Putamen (tissue), 1 donor: Measurements from ENCODE around the gene TWIST1.

ENCODE experiments used
- DNase-seq: peaks from one replicate; pipeline ENCODE4 v3.0.0-alpha.2; 2016; ENCODE audit warnings: low spot score

The TWIST1 gene

DNA sequence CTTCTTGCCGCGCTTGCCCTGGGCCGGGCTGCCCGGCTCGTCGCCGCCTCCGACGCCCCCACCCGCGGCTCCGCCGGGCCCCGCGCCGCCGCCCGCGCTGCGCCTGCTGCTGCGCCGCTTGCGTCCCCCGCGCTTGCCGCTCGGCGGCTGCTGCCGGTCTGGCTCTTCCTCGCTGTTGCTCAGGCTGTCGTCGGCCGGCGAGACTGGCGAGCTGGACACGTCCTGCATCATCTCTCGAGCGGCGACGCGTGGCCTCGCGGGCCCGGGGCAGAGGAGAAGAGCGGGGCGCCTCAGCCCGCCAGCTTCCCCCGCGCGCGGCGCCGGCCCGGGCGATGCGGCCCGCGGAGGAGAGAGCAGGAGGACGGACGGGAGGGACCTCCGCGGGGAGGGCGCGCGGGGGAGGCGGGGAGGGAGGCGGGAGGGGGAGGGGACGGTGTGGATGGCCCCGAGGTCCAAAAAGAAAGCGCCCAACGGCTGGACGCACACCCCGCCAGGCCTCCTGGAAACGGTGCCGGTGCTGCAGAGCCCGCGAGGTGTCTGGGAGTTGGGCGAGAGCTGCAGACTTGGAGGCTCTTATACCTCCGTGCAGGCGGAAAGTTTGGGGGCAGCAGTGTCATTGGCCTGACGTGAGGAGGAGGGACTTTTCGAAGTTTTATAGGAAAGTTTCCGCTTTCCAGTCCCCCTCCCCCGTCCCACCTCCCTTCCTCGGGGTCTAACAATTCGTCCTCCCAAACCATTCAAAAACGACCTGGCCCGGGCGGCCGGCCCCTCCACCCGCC, at the start of gene TWIST1:
Gene TWIST1 (minus strand): TSS at position 546 of the 779 bp plus-strand sequence. CDS start 315 bp downstream, at position 231.
- DNase-seq, result no peak

DNA sequence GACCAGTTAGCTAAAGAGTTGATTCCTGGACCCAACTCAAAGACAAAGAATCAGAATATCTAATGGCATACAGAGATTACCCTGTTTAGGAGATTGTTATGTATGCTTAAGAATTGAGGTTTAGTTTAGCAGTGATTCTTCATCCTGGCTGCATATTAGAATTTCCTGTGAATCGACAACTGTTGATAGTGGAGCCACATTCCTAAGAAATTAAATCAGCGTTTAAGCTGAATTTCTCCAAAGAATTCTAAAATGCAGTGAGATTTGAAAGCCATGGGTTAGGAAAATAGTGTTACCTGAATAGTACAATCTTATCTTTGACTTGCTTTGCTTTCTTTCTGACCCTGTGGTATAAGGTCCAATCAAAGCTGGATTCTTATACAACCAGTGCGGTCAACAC, 44.2 kb upstream of the TWIST1 start:
- no peak for DNase-seq

DNA sequence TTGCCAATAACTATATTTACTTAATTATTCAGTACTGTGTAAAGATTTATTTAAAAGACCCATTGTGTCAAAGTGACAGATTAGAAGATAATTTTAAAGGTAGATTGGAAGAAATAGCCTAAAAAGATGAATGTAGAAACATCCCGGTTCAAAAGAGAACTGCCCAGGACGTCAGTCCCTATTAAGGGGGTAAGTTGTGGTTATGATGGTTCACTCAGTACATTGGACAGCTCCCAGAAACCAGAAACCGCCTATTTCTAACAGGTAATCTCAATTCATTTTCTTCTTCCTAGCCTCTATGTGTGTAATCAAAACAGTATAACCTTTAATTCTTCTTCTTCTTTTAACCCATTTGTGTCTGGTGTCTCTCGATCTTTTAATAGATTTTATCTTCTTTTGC, 29.3 kb upstream of the TWIST1 start:
- DNase-seq, result no peak

DNA sequence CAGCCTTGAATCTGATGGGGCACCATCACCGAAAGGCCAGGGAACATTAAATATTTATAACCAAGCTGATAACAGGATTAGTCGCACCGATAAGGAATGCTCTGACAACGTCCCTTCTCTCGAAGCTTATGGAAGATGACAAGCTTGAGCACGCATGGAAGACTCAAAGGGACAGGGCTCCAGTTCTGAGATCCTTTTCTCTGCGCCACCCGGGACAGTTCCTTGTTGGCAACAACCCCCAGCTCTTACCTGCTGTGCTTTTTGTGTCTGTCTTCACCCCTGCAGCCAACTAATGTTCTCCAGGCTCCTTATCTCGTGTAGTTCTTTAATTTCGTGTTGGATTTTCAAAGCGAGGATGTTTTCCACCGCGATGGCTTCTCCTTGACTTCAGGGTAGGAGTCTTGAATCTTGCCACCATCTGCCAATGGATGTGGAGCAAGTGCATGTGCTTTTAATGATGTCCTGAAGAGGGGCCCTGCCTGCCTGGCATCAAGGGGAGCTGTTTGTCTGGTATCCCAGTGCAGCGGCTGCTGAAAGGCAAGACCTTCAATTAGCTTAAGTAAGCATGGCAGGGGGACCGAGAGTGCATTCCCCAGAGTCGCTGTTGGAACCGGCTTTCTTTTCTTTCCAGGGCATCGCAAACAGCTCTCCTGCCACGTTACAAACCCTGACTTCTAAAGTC, 28.1 kb upstream of the TWIST1 start:
- no peak for DNase-seq

DNA sequence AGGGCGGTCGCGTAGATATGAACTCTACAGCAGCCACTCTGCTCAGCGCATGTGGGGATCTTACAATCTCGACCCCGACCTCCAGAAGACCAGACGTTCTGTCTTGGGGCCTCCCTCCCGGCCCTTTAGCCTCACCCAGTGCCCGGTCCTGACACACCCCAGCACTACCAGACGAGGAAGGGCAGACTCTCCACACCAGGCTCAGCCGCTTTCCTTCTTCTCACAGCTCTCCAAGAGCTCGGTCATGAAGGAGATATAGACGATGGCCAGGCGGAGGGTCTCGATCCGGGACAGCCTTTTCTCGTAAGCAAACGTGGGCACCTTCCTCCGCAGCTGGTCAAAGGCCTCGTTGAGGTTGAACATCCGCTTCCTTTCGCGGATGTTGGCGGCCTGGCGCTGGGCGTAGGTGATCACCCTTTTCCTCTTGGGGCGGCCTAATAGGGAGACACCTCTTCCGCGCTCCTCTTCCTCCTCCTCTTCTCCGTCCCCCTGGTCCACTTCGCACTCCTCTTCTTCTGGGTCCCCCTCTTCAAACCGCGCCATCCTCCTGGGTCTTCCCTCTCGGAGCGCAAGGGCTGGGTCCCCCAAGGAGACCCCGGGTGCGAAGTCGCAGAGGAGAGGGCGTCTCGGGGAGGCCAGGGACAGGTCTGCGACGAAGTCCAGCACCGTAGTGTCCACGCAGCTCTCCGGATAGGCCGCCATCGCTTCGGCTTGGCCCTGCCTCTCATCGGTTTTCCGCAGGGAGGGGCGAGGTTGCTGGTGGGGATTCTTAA, 27.4 kb upstream of the TWIST1 start, which contains the start of gene FERD3L:
Gene FERD3L (minus strand): TSS at position 761 of the 773 bp plus-strand sequence. CDS start 59 bp downstream, at position 702.
- DNase-seq, result no peak

DNA sequence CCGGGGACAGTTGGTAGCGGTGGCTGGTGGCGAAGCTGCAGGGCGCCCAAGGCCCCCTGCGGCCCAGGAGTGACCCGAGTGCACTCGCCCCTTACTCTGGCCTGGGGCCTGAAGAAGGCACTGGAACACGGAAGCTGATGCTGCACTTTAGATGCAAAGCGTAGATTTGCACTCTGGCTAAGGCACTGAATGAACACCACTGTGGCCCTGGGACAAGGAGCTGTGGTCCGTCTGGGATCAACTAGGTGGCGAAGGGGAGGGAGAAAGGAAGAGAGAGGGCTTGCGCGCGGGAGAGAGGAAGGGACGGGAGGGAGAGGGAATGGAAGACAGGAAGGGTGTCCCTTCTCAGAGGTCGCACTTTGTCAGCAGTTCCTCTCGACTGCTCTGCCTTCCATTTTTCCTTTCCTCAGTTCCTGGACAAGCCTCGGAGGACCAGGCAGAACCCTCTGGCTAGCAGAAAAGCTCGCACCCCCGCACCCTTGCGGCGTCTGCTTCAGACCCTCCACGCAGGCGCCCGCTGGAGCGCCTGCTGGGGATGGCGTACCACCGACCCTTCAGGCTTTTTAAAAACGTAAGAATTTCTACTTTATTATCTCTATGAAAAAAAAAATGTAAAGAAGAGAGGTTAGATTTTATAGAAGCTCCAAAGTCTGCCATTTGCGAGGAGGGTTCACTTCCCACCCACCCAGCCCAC, 26.6 kb upstream of the TWIST1 start:
- no peak for DNase-seq

DNA sequence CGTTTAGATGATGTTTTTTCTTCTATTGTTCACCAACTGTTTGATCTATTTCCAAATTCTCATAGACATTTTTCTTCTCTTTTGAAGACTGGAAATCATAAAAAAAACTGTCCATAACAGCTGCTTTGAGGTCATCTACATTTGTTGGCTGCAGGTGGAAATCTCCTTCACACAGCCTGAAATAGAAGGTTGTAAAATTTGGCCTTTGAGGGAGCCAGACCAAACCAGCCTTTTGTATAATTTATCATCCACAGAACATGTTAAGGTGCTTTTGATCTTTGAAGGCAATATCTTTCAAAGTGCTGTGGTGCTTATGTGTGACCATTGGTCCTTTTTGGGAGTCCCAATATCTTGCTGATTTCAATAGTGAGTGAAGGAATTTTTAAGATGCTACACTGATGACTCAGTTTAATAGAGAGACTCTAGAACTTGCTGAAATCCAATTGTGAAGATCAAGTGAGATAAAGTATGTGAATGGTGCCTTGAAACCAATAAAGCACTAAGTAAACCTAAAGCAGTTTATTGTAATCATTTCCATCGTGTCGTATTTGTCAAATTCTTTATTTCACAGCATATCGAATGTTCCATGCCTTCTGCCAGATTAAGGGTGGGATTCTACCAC, 22.4 kb upstream of the TWIST1 start:
- DNase-seq, result no peak

DNA sequence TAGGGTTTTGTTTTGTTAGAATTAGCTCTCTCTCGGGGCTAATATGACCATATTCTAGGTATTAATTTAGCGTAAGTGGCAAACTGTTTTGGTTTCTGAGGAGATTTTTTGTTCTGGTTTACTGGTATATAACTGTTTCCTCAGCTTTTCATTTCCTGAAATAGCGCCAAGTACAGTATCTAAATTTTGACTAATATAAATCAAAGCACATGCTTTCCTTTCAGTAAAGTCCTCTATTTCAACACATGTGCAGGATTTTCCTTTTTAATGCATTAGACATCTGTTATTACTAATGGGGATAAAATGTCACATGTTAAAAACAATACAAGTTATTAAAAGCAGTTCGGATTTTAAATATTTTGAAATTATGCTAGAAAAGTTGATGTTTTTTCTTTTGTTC, 16.4 kb upstream of the TWIST1 start:
- no peak for DNase-seq

DNA sequence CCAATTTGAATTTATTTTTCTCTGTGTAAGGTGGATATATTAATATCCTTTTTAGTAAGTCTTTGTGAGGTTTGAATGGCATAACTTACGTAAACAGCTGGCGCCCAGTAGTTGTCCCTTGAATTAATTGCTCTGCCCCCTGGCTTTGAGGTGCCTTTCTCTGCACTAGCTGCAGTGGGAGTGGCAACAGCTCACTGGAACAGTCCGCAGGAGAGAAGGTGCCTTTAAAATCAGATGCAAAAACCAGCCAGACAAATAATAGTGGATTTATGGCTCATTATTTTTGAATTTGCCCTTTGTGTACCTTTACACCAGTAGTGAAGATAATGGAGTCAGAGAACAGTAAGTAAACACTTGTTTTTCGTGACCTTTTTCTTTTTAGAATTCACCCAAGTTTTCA, 16.0 kb upstream of the TWIST1 start:
- DNase-seq, result no peak

DNA sequence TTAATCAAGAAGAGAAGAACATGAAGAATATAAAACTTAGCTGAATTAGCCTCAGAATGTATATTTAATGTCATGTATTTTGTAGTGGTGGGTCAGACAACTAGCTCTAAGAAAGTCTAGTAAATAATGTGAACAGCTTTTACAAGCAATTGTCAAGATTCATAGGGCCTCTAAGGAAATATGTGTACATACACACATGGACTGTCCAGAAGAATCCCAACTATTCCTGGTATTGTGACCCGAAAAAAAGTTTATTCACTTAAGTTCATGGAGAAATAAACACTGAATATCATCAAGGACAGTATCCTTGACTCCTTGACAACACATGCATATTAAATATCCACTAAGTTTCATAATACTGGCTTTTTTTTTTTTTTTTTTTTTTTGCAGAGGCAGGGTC, 11.4 kb upstream of the TWIST1 start:
- no peak for DNase-seq

DNA sequence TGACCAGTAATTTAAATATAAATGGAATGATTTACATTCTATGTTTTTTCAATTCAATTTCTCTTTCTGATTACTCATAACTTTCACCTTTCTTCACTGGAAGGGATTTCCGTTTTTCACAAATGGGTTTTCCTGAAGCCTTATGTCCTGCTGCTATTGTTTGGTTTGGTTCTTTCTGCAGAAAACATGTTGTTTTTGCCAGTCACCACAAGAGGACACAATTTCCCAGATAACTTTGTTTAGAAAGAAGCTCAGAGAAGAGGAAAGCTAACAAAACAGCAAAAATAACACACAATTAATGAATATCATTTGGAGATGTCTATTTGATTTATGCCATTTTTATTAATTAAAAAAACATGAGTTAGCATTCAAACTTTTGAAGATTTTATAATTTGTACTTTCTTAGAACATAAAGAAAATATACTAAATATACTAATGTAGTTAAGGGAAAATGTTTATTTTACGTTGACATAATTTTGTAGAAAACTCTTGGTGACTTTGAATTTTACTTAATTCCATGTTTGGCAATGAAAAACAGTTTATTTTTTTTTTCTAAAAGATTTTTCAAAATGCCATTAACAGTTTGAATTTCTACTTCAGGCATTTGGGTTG, 4.6 kb upstream of the TWIST1 start:
- DNase-seq, result peak; percentile 13

DNA sequence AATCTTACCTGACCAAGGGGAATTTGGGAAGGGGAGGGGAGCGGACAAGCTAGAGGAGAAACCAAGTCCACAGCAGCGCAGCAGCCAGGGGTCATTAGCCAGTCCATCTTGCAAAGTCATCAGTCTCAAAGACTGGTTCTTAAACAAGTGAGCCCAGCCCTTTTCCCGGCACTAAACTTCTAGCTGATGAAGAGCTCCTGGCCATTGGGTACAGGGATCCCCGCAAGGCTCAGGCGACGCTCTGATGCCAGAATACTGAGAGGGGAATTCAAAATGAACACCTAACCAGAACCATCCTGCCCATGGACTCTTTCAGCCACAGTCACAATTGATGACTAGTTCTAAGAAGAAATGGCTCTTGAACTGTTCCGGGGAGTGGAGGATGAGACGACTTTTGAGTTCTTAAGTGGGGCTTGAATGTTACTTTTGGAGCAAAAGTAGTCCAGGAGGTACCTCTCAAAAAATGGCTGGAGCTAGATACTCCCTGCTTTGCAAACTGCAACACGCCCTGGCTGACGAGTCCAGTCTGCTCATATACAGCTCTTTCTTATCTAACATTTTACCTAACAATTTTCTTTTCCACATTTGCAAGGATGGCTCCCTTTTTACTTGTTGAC, 2.5 kb upstream of the TWIST1 start:
- no peak for DNase-seq

DNA sequence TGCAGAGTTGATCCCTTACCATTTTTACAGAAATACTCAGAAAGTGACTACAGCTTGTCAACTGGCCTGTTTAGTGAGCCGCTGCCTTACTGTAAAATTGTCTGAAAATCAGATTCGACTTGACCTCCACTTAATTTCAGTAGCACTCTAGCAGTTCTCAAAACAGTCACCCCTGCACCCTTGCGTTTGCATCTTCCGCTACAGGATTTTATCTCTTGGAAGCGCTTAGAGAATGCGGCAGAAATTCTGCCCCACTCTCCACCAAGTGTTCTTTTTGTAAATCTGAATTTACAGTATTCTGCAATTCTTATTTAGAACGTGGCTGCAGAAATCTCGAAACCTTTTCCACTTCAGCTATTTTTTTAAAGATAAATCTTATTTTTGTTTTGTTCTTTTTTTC, 1.9 kb upstream of the TWIST1 start:
- DNase-seq, result no peak

DNA sequence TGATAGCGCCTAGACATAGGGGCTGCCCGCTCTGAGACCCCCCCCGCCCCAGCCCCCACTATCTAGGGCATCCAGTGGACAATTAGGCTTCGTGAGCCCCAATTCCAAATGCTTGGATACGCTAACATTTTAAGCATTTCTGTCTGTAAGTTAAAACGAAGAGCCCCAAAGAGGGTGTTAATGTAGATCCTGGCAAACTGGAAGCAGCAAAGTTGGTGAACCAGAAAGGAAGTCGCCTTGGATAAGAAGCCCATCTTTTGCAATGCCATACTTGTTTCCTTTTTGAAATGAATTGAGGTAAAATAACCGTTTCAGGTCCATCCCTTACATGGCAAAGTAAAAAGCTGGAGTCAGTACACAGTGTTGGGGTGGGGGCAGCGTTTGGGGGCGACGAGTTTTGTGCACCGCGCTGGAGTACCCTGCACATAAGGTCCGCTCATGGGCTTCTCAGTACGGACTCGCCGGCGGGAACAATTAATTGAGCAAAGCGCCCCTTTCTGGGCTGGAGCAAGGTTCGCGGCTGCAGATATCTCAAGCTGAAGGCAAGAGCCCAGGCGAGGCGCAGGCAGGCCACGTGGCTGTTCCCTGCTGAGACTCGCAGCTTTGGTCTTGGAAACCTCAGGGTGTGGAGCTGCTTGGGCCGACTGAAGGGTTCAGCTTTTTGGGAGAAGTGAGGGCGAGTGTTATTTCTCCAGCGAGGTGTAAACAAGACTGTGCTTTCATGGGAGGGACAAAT, 1.4 kb upstream of the TWIST1 start:
- no peak for DNase-seq

DNA sequence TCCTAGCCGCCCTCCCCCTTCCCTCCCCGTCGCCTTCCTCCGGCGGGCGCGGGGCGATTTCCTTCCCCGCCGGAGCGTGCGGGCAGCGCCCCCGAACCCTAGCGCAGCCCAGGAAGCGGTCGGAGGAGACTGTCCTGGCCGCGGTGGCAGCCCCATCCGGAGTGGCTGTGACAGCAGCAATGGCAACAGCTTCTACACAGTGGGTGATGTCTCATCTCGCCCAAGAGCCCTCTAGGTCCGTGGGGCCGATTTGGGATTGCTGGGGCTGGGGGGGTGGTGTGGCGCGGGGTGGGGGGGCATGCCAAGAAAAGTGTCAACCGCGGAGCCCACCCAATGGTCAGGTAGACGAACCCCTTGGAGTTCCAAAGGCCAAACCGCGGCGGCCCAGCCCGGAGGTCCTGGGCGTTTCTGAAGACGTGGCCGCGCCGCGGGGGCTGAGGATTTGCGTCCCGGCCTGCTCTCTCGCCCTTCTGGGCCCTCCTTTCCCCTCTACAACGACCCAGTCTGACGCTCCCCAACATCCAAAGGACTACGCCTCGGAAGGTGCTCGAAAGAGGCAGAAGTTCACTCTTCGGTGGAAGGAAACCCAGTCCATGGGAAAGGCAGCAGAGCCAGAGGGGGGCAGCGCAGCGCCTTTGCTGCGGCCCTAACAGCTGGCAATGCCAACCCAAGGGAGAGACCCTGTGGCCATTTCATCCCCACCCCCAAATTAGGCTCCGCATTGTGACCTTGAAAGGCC, 603 bp upstream of the TWIST1 start:
- no peak for DNase-seq

DNA sequence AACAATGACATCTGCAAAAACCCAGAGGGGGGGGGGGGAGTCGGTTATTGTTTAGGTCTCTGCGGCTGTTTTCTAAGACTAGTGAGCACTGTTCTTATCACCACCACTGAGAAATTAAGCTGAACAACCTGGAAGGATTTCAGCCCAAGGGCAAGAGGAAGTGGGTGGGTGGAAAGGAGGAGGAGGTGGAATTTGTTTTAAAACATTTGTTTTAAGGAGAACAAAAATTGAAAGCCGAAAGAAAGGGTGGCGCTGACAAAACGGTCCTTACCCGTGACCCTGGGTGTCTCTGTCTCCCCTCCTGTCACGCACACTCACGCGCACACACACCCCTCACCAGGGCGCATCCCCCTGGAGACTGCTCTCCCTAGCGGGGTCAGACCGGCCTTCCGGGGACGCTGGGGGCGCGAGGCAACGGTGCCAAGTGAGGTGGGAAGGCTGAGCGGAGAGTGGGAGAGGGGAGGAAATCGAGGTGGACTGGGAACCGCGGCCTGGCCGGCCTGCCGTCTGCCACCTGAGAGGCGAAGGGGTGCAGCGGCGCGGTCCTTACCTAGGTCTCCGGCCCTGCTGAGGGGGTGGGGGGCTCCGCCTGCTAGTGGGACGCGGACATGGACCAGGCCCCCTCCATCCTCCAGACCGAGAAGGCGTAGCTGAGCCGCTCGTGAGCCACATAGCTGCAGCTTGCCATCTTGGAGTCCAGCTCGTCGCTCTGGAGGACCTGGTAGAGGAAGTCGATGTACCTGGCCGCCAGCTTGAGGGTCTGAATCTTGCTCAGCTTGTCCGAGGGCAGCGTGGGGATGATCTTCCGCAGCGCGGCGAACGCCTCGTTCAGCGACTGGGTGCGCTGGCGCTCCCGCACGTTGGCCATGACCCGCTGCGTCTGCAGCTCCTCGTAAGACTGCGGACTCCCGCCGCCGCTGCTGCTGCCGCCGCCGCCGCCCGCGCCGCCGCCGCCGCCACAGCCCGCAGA, 1.0 kb downstream of the TWIST1 start:
- no peak for DNase-seq

DNA sequence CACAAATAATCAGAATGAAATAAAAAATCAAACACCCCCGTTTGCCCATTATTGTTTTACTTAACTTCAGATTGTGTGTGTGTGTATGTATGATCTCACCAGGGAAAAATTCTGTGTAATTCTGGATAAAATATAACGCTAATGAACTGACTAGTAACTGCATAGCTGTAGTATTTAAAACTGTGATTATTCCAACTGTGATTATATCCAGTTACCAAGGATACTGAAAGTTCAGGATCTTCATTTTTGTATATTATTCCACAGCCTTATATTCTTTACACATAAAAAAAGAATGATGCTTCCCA, 2.9 kb downstream of the TWIST1 start:
- DNase-seq, result no peak

DNA sequence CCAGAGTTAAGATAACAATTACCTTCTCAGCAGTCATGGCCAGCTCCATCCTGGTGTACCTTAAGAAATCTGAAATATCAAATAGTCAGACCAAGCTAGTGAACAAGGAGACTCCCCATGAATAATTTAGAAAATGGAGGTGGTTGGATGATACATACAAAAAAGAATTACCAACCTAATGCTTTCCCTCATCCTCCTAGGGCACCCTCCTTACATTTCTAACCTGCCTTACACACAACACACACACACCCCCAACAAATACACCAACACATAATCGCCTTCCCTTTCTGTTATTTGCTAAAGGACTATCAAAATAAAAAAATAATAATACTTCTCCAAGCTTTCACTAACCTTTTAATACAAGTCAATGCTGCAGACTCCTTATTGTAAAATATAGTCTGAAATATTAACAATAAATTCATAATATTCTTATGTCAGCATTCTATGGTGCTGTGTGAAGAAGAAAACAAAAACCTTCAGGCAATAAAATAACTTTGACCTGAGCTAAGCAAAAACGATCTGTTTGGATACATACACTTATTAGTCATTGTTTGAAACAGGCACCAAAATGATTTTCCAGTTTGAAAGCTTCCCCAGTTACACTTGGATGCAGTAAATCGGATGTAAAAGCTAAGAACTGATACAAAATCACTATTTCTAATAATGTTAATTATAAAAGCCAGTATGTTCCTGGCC, 3.4 kb downstream of the TWIST1 start:
- no peak for DNase-seq
